ENCODE results near the gene PRSS33. TPM values are rescaled to one million over a fixed set of nuclear protein-coding genes. Genes with fewer than 3 reads are reported as not detected.

The PRSS33 gene
- total and polyA plus RNA-seq, 5 donors from 2014 or later = not detected

GRCh38 chr16:2756288-2757015, 30.9 kb downstream of the PRSS33 start:
- ATAC-seq (ENCODE audit: low read depth in 2 of 2) (no peak), DNase-seq (no peak)
- peak overlapping the region; percentile 35 for H3K27ac ChIP-seq (ENCODE audit: insufficient read depth, low read length, poor library complexity, severe bottlenecking)
- Mint-ChIP-seq H3K27me3 (no peaks in the 10 kb centered on the region), H3K4me3 (peak overlapping the region; percentile 5 to 97 (median 86)), H3K9me3 (peaks cover 0 to 7% (median 0%) of the 10 kb centered on the region in 7 donors), H3K27ac (peak overlapping the region in 2 of 3 donors; percentile 21 to 34), H3K36me3 (peaks cover 69% of the 10 kb centered on the region), H3K4me1 (peaks cover 40 to 69% (median 50%) of the 10 kb centered on the region in 4 donors)
- H3K4me3 ChIP-seq (ENCODE audit: low read depth, low read length) = no peak overlapping the region
- no peaks in the 10 kb centered on the region for H3K27me3 ChIP-seq (ENCODE audit: control insufficient read depth, insufficient read depth, low read length)
- peaks cover 0 to 5% of the 10 kb centered on the region in 2 experiments for H3K9me3 ChIP-seq (ENCODE audit: control insufficient read depth in 2 of 2, low read length in 2 of 2)
- peaks cover 56% of the 10 kb centered on the region for H3K36me3 ChIP-seq (ENCODE audit: control insufficient read depth, insufficient read depth, low read length)
- peaks cover 46% of the 10 kb centered on the region for H3K4me1 ChIP-seq (ENCODE audit: control insufficient read depth, insufficient read depth, low read length, poor library complexity, severe bottlenecking)

- peaks cover 56% of the 10 kb centered on the region for H3K36me3 Mint-ChIP-seq
Observed at GRCh38 chr16:2755158-2755557, 32.2 kb downstream of the PRSS33 start.

GRCh38 chr16:2753733-2754020, 33.7 kb downstream of the PRSS33 start:
- Mint-ChIP-seq H3K27me3 (peaks cover 5% of the 10 kb centered on the region), H3K4me1 (peaks cover 33 to 66% (median 39%) of the 10 kb centered on the region in 4 donors), H3K36me3 (peaks cover 42% of the 10 kb centered on the region), H3K27ac (peak overlapping the region; percentile 90 to 95 (median 91)), H3K9me3 (peaks cover 0 to 10% (median 0%) of the 10 kb centered on the region in 7 donors), H3K4me3 (peak overlapping the region; percentile 90 to 97 (median 96))
- Histone ChIP-seq H3K27me3 (ENCODE audit: control insufficient read depth, insufficient read depth, low read length) (no peaks in the 10 kb centered on the region), H3K9me3 (ENCODE audit: control insufficient read depth in 2 of 2, low read length in 2 of 2) (peaks cover 0 to 5% of the 10 kb centered on the region in 2 experiments), H3K4me1 (ENCODE audit: control insufficient read depth, insufficient read depth, low read length, poor library complexity, severe bottlenecking) (peaks cover 43% of the 10 kb centered on the region), H3K27ac (ENCODE audit: insufficient read depth, low read length, poor library complexity, severe bottlenecking) (peak overlapping the region; percentile 99), H3K36me3 (ENCODE audit: control insufficient read depth, insufficient read depth, low read length) (peaks cover 28% of the 10 kb centered on the region), H3K4me3 (ENCODE audit: low read depth, low read length) (peak overlapping the region; percentile 98)
- DNase-seq = no peak
- no peak for ATAC-seq (ENCODE audit: low read depth in 2 of 2)

More at GRCh38 chr16:2755158-2755557, 32.2 kb downstream of the PRSS33 start:
- Histone ChIP-seq H3K27me3 (ENCODE audit: control insufficient read depth, insufficient read depth, low read length) (no peaks in the 10 kb centered on the region), H3K4me3 (ENCODE audit: low read depth, low read length) (peak overlapping the region; percentile 98), H3K27ac (ENCODE audit: insufficient read depth, low read length, poor library complexity, severe bottlenecking) (peak overlapping the region; percentile 35), H3K9me3 (ENCODE audit: control insufficient read depth in 2 of 2, low read length in 2 of 2) (peaks cover 0 to 5% of the 10 kb centered on the region in 2 experiments), H3K4me1 (ENCODE audit: control insufficient read depth, insufficient read depth, low read length, poor library complexity, severe bottlenecking) (peaks cover 46% of the 10 kb centered on the region), H3K36me3 (ENCODE audit: control insufficient read depth, insufficient read depth, low read length) (peaks cover 43% of the 10 kb centered on the region)
- H3K27me3 Mint-ChIP-seq = peaks cover 5% of the 10 kb centered on the region
- H3K4me3 Mint-ChIP-seq = peak overlapping the region; percentile 90 to 97 (median 96)
- DNase-seq = no peak
- ATAC-seq (ENCODE audit: low read depth in 2 of 2) = no peak
- peaks cover 33 to 75% (median 45%) of the 10 kb centered on the region in 4 donors for H3K4me1 Mint-ChIP-seq
- peak overlapping the region; percentile 29 to 90 (median 86) for H3K27ac Mint-ChIP-seq
- peaks cover 0 to 10% (median 0%) of the 10 kb centered on the region in 7 donors for H3K9me3 Mint-ChIP-seq

GRCh38 chr16:2752850-2753732, 34.3 kb downstream of the PRSS33 start:
- H3K9me3 Mint-ChIP-seq = peaks cover 0 to 10% (median 0%) of the 10 kb centered on the region in 7 donors
- peaks cover 23% of the 10 kb centered on the region for H3K36me3 ChIP-seq (ENCODE audit: control insufficient read depth, insufficient read depth, low read length)
- peak overlapping the region; percentile 99 for H3K27ac ChIP-seq (ENCODE audit: insufficient read depth, low read length, poor library complexity, severe bottlenecking)
- ATAC-seq (ENCODE audit: low read depth in 2 of 2) (peak; percentile 20 to 22), DNase-seq (peak in 2 of 3 donors; percentile 58 to 73)
- H3K4me1 Mint-ChIP-seq = peaks cover 33 to 62% (median 37%) of the 10 kb centered on the region in 4 donors
- peaks cover 43% of the 10 kb centered on the region for H3K4me1 ChIP-seq (ENCODE audit: control insufficient read depth, insufficient read depth, low read length, poor library complexity, severe bottlenecking)
- peaks cover 36% of the 10 kb centered on the region for H3K36me3 Mint-ChIP-seq
- H3K27ac Mint-ChIP-seq = peak overlapping the region; percentile 91 to 99 (median 99)
- H3K27me3 ChIP-seq (ENCODE audit: control insufficient read depth, insufficient read depth, low read length) = no peaks in the 10 kb centered on the region
- peaks cover 5% of the 10 kb centered on the region for H3K27me3 Mint-ChIP-seq
- peak overlapping the region; percentile 90 to 97 (median 96) for H3K4me3 Mint-ChIP-seq
- H3K4me3 ChIP-seq (ENCODE audit: low read depth, low read length) = peak overlapping the region; percentile 98
- H3K9me3 ChIP-seq (ENCODE audit: control insufficient read depth in 2 of 2, low read length in 2 of 2) = peaks cover 0 to 5% of the 10 kb centered on the region in 2 experiments

- Mint-ChIP-seq H3K4me3 (peak within 1 kb of the TSS; percentile 92 to 97 (median 96)), H3K27me3 (peaks cover 5% of the 10 kb centered on the region), H3K27ac (peak within 1 kb of the TSS; percentile 98 to 99 (median 99)), H3K36me3 (peaks cover 28% of the 10 kb centered on the region), H3K4me1 (peaks cover 32 to 55% (median 34%) of the 10 kb centered on the region in 4 donors), H3K9me3 (peaks cover 0 to 10% (median 0%) of the 10 kb centered on the region in 7 donors)
- DNase-seq (peak; percentile 90 to 98 (median 97)), ATAC-seq (ENCODE audit: low read depth in 2 of 2) (peak; percentile 86 to 87)
- Histone ChIP-seq H3K27me3 (ENCODE audit: control insufficient read depth, insufficient read depth, low read length) (no peaks in the 10 kb centered on the region), H3K4me3 (ENCODE audit: low read depth, low read length) (peak within 1 kb of the TSS; percentile 98), H3K36me3 (ENCODE audit: control insufficient read depth, insufficient read depth, low read length) (peaks cover 14% of the 10 kb centered on the region), H3K27ac (ENCODE audit: insufficient read depth, low read length, poor library complexity, severe bottlenecking) (peak within 1 kb of the TSS; percentile 99), H3K9me3 (ENCODE audit: control insufficient read depth in 2 of 2, low read length in 2 of 2) (peaks cover 0 to 5% of the 10 kb centered on the region in 2 experiments), H3K4me1 (ENCODE audit: control insufficient read depth, insufficient read depth, low read length, poor library complexity, severe bottlenecking) (peaks cover 43% of the 10 kb centered on the region)
Observed at GRCh38 chr16:2752035-2752849, 35.1 kb downstream of the PRSS33 start, which contains the start of gene SRRM2. Gene SRRM2 (plus strand): TSS chr16:2752638. CDS start chr16:2756365, 3,727 bp downstream.

- peak overlapping the region; percentile 98 to 99 (median 99) for H3K27ac Mint-ChIP-seq
- ATAC-seq (ENCODE audit: low read depth in 2 of 2) (no peak), DNase-seq (no peak)
- H3K9me3 Mint-ChIP-seq = peaks cover 0 to 10% (median 0%) of the 10 kb centered on the region in 7 donors
- Histone ChIP-seq H3K4me1 (ENCODE audit: control insufficient read depth, insufficient read depth, low read length, poor library complexity, severe bottlenecking) (peaks cover 38% of the 10 kb centered on the region), H3K36me3 (ENCODE audit: control insufficient read depth, insufficient read depth, low read length) (peaks cover 8% of the 10 kb centered on the region), H3K27me3 (ENCODE audit: control insufficient read depth, insufficient read depth, low read length) (no peaks in the 10 kb centered on the region), H3K9me3 (ENCODE audit: control insufficient read depth in 2 of 2, low read length in 2 of 2) (peaks cover 0 to 5% of the 10 kb centered on the region in 2 experiments), H3K4me3 (ENCODE audit: low read depth, low read length) (no peak overlapping the region), H3K27ac (ENCODE audit: insufficient read depth, low read length, poor library complexity, severe bottlenecking) (peak overlapping the region; percentile 99)
- H3K4me1 Mint-ChIP-seq = peaks cover 26 to 48% (median 28%) of the 10 kb centered on the region in 4 donors
- peaks cover 21% of the 10 kb centered on the region for H3K36me3 Mint-ChIP-seq
- H3K4me3 Mint-ChIP-seq = peak overlapping the region; percentile 92 to 97 (median 96)
- H3K27me3 Mint-ChIP-seq = peaks cover 5% of the 10 kb centered on the region
Observed at GRCh38 chr16:2751577-2752034, 35.8 kb downstream of the PRSS33 start.

All from CD4-positive, CD25-positive, alpha-beta regulatory T cell (primary cell).